ENCODE data around the gene SLC25A21. TPM values are rescaled to one million over a fixed set of nuclear protein-coding genes. Genes with fewer than 3 reads are reported as not detected.

Gene SLC25A21
- total RNA-seq, 1 experiment from 2014 or later = 7.1 TPM

- TF ChIP-seq CTCF (conservative IDR thresholded peaks at IDR 0.05) = no peak
- Histone ChIP-seq H3K79me1 (ENCODE audit: insufficient read depth, low read depth, low read length, poor library complexity, severe bottlenecking) (no peaks in the 10 kb centered on the region), H3T11ph (ENCODE audit: low read length) (no peak overlapping the region), H4K8ac (replicated peaks; ENCODE audit: insufficient read length, low read depth, low read length) (no peak overlapping the region), H4K5ac (ENCODE audit: insufficient read length, low read depth, low read length) (no peak overlapping the region), H3K18ac (ENCODE audit: insufficient read length, low read depth, low read length) (no peak overlapping the region), H4K91ac (ENCODE audit: insufficient read length, low read depth, low read length) (no peak overlapping the region), H2BK12ac (ENCODE audit: insufficient read length, low read depth, low read length) (no peak overlapping the region), H2AFZ (ENCODE audit: low read length) (no peak overlapping the region), H3K23ac (ENCODE audit: insufficient read length, low read depth, low read length) (no peak overlapping the region), H3K14ac (ENCODE audit: insufficient read depth, low read length) (no peak overlapping the region), H2AK5ac (ENCODE audit: insufficient read length, low read length) (no peak overlapping the region), H4K20me1 (ENCODE audit: control insufficient read depth, insufficient read depth, insufficient read length) (no peaks in the 10 kb centered on the region), H3K4me1 (ENCODE audit: insufficient read depth, low read length) (0 out of 2 replicates have a peak, but pooled peaks cover 3% of the 10 kb centered on the region), H3K4ac (ENCODE audit: low read depth, low read length) (no peak overlapping the region), H2BK15ac (ENCODE audit: low read depth, low read length) (no peak overlapping the region), H3K27me3 (ENCODE audit: insufficient read depth, low read length) (no peaks in the 10 kb centered on the region), H3K9ac (ENCODE audit: extremely low read depth, insufficient read length, low read length) (no peak overlapping the region), H2BK20ac (ENCODE audit: low read depth, low read length, poor library complexity, severe bottlenecking) (no peak overlapping the region), H3K27ac (ENCODE audit: insufficient read length, low read depth, low read length) (no peak overlapping the region), H2BK5ac (ENCODE audit: insufficient read length, low read length) (no peak overlapping the region), H3K9me3 (ENCODE audit: control insufficient read depth, low read depth, low read length) (no peaks in the 10 kb centered on the region), H3K56ac (ENCODE audit: insufficient read length, low read depth, low read length) (no peak overlapping the region), H3K4me2 (ENCODE audit: insufficient read depth, insufficient read length, low read length) (no peak overlapping the region), H2BK120ac (ENCODE audit: low read depth, low read length, poor library complexity, severe bottlenecking) (no peak overlapping the region), H3K23me2 (ENCODE audit: insufficient read length, low read depth, low read length, poor library complexity, severe bottlenecking) (no peaks in the 10 kb centered on the region), H3K79me2 (ENCODE audit: insufficient read depth, low read length) (no peaks in the 10 kb centered on the region)
- peaks cover 8 to 13% of the 10 kb centered on the region in 2 experiments for H3K9me3 Mint-ChIP-seq
- no peak overlapping the region for H3K4me3 Mint-ChIP-seq
- no peaks in the 10 kb centered on the region for H3K27me3 Mint-ChIP-seq (ENCODE audit: low read depth)
- DNase-seq = no peak
- peaks cover 0 to 10% (median 2%) of the 10 kb centered on the region in 3 experiments; a peak in 4 of 7 replicates for H3K36me3 Mint-ChIP-seq (ENCODE audit: insufficient read depth in 1 of 3, low read depth in 3 of 3)
- H3K4me1 Mint-ChIP-seq = peaks cover 5 to 7% of the 10 kb centered on the region in 2 experiments
- no peak overlapping the region for H3K27ac Mint-ChIP-seq
Measured at GRCh38 chr14:36755756-36756155, 416.6 kb downstream of the SLC25A21 start.

Measured in H9 (cell line).